Measurements from ENCODE around the gene STAG3. TPM values are rescaled to one million over a fixed set of nuclear protein-coding genes. Genes with fewer than 3 reads are reported as not detected.
"Not testable (repeated sequence)": the region's sequence is repeated elsewhere in the genome, so short reads cannot be mapped to it uniquely, and the experiment has no call there.

STAG3 gene
- total RNA-seq, 1 experiment from 2014 or later = 3.8 TPM

DNA sequence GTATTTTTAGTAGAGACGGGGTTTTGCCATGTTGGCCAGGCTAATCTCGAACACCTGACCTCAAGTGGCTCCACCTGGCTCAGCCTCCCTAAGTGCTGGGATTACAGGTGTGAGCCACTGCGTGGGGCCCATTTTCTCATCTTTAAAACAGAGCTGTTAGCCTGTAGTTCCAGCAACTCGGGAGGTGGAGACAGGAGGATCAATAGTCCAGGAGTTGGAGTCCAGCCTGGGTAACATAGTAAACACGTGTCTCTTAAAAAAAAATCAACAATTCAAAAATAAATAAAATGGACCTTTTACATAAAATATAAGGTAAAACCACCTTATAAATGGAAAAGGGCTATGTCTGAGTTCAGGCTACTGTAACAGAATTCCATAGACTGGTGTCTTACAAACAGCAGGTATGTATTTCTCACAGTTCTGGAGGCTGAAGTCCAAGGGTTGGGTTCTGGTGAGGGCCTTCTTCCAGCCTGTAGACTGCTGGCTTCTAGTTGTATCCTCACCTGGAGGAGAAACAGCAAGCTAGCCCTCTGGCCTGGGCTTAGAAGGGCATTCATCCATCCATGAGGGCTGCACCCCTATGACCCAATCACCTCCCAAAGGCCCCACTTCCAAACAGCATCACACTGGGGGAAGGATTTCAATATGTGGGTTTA is 35.0 kb downstream of the STAG3 start:
- no peak for DNase-seq (ENCODE audit: low read depth)

DNA sequence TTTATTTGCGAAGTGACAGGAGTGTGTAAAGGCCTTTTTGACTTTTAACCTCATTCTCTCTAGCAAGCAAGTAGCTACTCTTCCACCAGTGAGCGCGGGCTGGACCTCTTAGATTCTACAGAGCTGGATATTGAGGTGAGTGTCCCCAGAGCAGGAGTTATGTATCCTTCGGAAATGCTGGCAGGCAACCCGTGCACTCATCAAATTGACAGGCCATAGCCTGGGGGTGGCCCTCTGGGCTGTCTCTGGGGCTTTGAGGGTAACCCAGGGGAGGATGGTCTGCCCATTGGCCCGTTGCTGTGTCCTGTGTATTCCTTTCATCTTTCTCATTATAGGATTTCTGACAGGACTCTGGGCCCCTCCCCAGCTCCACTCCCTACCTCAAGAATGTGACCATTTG is 36.0 kb downstream of the STAG3 start:
- no peak for DNase-seq (ENCODE audit: low read depth)

DNA sequence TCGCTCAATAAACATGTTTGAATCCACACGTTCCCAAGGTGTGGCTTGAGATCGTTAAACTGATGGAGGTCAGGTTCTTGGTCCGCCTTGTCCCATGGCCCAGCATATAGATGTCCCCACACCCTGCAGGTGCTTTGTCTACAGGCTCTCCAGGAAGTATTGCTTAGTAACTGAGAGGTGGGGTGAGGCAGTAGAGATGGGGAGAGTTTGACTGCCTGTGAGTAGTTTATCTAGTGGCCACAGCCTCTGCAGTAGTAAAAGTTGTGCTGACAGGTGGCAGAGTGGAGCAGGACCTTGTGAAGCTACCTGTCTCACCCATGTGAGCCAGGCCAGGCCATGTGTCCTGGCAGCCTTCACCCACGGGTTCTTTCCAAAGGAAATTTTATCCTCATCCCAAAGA is 36.6 kb downstream of the STAG3 start:
- DNase-seq (ENCODE audit: low read depth) = not testable (repeated sequence)

DNA sequence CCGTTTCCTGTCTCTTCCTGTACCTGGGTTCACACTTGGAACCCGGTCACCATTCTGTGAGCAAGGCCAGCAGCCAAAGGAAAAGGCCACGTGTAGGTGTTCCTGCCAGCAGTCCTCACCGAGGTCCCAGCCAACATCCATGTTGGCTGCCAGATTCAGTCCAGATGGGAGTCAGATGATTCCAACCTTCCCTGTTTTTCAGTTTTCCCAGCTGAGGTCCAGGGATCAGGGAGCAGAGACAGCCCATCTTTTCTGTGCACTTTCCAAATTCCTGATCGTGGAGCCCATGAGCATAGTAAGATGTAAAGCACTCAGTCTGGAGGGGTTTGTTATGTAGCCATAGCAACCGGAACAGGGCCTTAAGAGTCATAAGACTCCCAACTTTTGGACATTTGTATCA is 38.2 kb downstream of the STAG3 start:
- no peak for DNase-seq (ENCODE audit: low read depth)

DNA sequence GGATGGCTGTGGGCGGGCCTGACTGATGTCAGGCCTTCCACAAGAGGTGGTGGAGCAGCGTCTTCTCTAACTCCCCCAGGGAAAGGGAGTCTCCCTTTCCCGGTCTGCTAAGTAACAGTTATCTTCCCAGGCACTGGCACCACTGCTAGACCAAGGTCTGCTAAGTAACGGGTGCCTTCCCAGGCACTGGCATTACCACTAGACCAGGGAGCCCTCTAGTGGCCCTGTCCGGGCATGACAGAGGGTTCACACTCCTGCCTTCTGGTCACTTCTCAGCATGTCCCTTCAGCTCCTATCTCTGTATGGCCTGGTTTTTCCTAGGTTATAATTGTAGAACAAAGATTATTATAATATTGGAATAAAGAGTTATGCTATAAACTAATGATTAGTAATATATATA is 40.2 kb downstream of the STAG3 start:
- peak; percentile 17 for DNase-seq (ENCODE audit: low read depth)

DNA sequence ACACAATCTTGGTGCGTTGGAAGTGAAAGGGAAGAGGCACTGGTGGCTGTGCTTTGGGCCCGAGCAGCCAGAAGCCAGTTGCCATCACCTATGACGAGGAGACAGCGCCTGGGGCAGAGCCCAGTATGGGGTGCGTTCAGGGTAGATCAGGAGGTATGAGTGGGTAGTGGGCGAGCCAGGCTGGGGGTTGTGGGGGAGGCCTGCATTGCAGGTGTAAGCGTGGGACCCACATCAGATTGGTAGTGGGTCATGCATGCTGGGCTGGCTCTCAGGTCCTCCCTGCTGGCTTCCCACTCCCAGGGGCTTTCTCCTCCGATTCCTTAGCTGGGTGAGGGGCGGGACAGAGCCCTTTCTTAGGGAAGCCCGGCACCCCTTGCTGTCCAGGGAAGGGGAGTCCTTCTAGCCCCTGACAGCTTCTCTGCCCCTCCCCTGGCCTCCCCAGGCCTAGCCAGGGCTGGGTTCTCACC is 41.6 kb downstream of the STAG3 start:
- no peak for DNase-seq (ENCODE audit: low read depth)

DNA sequence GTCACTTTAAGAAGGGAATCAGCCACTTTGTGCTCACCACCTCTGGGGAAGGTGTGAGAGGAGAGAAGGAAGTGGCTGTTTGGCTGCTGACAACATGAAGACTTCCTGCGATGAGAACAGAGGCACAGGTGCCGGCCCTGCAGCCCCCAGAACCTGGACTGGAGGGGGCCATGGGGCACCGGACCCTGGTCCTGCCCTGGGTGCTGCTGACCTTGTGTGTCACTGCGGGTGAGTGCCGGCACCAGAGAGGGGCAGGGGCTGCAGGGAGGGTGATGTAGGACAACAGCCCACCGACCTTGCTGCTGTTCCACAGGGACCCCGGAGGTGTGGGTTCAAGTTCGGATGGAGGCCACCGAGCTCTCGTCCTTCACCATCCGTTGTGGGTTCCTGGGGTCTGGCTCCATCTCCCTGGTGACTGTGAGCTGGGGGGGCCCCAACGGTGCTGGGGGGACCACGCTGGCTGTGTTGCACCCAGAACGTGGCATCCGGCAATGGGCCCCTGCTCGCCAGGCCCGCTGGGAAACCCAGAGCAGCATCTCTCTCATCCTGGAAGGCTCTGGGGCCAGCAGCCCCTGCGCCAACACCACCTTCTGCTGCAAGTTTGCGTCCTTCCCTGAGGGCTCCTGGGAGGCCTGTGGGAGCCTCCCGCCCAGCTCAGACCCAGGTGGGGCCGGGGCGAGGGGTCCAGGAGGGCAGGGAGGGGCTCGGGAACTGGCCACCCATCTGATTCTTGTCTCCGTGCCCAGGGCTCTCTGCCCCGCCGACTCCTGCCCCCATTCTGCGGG is 42.3 kb downstream of the STAG3 start, which contains the start of gene PVRIG:
Gene PVRIG, plus strand, starts transcription at position 149 of the 785 bp plus-strand sequence. Its CDS starts 22 bp downstream, at position 171.
- not testable (repeated sequence) for DNase-seq (ENCODE audit: low read depth)

DNA sequence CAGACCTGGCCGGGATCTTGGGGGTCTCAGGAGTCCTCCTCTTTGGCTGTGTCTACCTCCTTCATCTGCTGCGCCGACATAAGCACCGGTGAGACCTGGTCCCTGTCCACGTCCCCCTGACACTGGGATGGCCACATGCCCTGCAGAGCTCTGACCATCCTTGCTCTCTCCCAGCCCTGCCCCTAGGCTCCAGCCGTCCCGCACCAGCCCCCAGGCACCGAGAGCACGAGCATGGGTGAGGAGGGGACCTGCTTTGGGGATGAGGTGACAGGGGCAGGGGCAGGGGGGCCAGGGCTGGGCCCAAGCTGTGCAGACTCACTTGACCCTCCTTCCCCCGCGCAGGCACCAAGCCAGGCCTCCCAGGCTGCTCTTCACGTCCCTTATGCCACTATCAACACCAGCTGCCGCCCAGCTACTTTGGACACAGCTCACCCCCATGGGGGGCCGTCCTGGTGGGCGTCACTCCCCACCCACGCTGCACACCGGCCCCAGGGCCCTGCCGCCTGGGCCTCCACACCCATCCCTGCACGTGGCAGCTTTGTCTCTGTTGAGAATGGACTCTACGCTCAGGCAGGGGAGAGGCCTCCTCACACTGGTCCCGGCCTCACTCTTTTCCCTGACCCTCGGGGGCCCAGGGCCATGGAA is 43.0 kb downstream of the STAG3 start:
- no peak for DNase-seq (ENCODE audit: low read depth)

DNA sequence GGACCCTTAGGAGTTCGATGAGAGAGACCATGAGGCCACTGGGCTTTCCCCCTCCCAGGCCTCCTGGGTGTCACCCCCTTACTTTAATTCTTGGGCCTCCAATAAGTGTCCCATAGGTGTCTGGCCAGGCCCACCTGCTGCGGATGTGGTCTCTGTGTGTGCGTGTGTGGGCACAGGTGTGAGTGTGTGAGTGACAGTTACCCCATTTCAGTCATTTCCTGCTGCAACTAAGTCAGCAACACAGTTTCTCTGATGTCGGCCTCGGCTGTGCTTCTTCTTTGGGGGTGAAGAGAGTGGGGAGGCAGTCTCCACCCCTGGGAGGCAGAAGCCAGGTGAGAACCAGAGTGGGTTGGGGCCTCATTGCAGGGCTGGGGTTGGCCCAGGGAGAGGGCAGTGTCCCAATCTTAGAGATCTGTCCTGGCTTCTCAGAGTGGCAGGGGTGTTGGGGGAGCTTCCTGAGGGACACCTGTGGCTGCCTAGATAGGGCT is 43.6 kb downstream of the STAG3 start:
- no peak for DNase-seq (ENCODE audit: low read depth)

DNA sequence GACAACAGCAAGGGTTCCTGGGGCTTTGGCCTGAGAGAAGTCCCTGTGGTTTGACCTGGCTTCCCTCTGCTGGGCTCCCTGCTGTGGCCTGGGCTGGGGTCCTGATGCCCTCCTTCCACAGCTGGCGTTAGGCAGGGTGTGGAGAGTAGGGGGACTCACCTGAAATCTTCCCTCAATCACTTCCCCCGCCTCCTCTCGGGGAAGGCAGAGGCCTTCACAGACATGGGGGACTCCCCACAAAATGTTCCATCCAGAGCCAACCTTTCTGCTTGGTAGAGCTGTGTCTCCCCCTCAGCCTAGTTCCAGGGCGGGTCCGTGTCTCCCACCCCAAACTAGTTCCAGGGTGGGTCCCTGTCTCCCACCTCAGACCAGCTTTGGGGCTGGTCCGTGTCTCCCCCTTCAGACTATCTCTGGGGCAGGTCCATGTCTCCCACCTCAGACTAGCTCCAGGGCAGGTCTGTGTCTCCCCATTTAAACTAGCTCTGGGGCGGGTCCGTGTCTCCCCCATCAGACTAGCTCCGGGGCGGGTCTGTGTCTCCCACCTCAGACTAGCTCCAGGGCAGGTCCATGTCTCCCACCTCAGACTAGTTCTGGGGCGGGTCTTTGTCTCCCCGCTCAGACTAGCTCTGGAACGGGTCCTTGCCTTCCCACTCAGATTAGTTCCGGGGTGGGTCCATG is 44.2 kb downstream of the STAG3 start:
- no peak for DNase-seq (ENCODE audit: low read depth)

DNA sequence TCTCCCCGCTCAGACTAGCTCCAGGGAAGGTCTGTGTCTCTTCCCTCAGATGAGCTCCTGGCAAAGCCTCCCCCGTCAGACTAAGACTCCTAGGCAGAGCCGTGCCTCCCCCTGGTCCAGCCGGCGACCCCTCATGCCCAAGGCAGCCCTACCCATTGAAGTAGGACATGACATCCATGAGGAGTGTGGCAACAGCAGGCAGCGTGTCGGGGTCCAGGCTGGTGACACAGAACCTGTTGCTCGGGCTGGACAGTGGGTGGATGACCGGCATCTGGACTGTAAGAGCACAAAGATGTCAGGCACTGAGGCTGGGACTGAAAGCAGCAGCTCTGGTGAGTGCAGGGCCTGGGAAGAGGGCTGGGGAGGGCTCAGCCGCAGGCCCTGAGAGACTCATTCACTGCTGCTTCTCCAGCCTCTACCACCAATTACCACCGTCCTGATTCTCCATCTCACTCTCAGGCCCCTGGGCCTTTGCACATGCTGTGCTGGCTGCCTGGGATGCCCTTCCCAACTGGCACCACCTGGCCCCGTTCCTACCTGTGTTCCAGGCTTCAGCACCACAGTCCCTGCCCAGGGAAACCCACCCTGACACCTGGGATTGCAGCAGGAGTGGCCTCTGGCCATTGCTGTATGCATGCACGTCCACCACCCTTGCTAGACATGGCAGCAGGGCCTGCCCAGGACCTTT is 44.9 kb downstream of the STAG3 start:
- DNase-seq (ENCODE audit: low read depth) = no peak

DNA sequence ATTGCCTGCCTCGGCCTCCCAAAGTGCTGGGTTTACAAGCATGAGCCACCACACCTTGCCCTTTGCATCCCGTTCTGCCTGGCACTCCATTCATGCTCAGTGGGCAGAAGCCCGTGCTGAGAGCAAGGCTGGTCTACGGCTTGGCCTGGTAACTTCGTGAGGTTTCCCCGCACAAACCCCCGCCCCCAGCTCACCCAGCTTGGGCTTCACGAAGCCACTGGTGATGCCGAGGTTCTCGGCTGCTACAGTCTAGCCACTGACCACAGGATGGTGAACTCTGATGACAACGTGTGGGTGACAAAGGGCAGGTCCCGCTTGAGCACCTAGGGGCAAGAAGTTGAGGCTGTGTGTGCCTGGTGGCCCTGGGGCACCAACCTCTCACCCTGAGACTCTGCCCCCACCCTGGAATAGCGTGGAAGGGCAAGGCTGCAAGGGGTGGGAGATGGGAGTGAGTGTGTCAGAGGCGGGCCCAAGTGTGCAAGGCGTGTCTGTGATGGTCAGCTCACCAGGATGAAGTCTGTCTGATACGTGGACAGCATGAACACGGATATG is 45.7 kb downstream of the STAG3 start:
- DNase-seq (ENCODE audit: low read depth) = not testable (repeated sequence)

DNA sequence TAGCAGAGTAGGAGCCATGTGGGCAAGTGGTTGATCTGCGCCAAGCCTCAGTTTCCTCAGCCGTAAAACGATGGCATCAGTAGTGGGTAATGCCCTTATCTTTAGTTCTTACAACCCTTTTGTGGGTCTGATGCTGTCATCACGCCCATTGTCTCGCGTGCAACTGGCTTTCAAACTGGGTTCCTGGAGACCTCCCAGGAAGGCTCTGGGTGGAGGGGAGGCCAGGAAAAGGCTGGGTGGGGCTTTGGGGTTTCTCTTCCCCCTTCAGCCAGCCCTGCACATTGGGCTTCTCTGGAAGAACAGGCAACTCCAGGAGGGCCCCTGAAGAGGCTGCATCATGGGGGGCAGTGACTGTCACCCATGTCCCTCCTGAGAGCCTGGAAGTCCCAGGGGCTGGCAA is 47.2 kb downstream of the STAG3 start:
- not testable (repeated sequence) for DNase-seq (ENCODE audit: low read depth)

DNA sequence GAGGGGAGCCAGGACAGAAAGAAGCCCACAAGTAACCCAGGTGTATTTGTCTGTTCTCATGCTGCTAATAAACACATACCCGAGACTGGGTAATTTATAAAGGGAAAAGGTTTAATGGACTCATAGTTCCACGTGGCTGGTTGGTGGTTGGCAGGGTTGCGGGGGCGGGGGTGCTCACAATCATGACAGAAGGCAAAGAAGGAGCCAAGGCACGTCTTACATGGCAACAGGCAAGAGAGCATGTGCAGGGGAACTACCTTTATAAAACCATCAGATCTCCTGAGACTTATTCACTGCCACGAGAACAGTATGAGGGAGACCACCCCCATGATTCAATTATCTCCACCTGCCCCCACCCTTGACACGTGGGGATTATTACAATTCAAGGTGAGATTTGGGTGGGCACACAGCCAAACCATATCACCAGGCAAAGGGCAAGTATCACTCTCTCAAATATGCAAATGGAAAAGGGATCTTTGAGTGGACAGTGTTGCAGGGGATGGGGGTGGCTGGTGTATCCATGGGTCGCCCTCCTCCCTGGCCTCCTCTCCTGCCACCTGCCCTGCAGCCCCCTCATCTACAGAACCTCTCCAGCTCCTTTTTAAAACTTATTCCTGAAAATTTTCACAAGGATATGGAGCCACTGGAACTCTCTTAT is 57.1 kb downstream of the STAG3 start:
- DNase-seq (ENCODE audit: low read depth) = not testable (repeated sequence)

DNA sequence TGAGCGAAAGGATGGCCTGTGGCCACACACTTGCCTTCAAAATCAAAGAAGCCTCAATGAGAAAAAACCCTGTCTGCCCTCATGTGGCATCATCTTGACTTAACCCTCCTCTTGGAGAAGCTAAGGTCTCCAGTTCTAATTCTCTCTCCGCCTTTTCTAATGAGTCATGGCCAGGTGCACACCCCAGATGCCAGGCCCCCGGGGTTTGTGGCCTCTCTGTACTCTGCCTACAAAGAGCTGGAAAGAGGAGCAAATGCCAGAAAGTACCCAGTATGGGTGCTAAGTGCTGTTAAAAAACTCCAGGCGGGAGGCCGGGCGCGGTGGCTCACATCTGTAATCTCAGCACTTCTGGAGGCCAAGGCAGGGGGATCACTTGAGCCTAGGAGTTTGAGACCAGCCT is 62.3 kb downstream of the STAG3 start:
- DNase-seq (ENCODE audit: low read depth) = peak; percentile 31

DNA sequence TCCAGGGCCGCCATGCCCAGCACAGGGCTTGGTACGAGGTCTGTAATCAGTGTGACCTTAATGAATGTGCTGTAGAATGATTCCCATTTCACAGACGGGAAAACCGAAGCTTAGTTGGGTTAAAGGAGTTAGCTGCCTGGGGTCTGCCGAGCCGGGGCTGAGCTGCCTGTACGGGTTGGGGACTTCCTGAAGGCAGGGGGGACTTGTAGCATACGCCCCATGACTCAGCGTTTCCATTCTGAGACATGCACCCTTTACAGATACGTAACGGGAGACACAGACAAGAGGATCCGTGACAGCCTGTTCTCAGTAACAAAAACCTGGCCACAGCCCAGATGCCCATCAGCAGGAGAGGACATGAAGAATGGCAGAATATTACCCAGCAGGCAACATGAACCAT is 65.7 kb downstream of the STAG3 start:
- peak; percentile 46 for DNase-seq (ENCODE audit: low read depth)

DNA sequence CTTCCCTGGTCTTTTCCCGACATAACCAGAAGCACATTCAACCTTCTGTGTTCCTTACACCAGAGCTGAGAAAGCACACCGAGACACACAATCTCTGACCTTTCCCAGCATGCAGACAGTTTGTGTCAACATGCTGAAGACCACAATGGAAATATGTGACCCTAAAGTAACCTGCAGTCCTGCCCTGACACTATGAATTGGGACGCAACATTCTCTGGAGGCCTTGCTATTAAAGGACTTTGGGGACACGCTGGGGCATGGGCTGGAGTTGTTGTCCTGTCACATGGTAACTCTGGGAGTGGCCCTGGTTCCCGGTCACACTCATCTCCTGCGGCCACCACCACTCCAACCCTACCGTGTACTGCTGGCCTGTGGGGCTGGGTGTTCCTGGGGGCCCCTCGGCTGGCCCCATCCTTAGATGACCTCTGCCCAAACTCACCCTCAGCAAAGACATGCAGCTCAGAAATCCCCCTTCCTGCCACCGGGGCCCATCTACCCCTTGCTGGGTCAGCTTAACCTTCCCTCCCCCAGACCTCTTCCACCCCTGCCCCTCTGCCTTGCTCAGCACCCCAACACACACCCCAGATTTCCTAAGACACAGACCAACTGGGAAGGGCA is 67.4 kb downstream of the STAG3 start:
- DNase-seq (ENCODE audit: low read depth) = not testable (repeated sequence)

DNA sequence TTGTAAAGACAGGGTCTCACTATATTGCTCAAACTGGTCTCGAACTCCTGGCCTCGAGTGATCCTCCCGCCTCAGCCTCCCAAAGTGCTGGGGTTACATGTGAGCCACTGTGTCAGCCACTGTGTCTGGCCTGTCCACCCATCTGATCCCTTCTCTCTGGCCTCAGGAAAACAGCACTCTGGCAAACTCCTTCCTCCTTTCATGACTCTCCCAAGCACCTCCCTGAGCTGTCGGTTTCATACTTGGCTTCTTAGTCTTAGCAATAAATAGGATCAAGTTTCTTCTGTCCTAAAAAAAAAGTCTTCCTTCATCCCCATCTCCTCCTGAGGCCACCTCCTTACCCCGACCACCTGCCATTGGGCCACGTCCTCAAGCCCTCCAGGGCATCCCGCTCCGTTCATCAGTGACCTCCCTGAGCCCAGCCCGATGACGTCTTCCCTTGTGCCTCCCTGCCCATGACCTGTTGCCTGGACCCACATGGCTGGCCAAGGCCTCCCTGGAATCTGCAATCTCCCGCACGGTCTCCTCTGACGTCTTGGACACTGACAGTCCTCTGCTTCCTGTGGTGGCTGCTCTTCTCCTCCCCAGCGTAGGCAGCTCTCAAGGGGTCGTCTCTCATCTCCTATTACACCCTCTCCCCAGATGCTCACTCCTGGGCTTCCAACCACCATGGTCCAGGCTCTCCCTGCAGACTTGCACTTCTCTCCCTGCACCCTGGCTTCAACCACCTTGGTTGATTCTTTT is 68.6 kb downstream of the STAG3 start:
- not testable (repeated sequence) for DNase-seq (ENCODE audit: low read depth)

DNA sequence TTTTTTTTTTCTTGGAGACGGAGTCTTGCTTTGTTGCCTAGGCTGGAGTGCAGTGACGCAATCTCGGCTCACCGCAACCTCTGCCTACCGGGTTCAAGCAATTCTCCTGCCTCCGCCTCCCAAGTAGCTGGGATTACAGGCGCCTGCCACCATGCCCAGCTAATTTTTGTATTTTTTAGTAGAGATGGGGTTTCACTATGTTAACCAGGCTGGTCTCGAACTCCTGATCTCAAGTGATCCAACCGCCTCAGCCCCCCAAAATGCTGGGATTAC is 69.1 kb downstream of the STAG3 start:
- DNase-seq (ENCODE audit: low read depth) = not testable (repeated sequence)
